NCI-H1436 treated with DMSO at 0.1 percent for 48 hours (cell line): ENCODE data around the gene PTPRO.

Source experiments
- DNase-seq: peaks from one replicate; lab custom pipeline; 2025; lab: John Stamatoyannopoulos, UW

PTPRO gene

DNA sequence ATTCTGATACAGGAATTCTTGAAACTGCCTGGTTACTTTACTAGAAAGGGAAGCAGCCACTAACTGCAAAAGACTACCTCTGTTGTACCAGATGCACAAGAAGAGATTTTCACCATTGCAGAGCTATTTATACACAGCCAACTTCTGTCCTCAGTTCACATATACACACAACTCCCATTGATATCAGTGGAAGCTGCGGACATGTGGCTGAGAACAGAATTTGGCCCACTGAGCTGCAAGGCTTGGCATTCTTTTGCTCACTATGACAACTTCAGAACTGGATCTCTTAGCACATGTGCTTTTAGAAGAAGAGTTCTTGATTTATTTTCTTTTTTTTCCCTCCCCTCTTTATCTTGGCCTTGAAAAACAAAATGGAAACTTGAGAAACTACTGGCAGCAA lies 28.3 kb downstream of the PTPRO start:
- no peak for DNase-seq

DNA sequence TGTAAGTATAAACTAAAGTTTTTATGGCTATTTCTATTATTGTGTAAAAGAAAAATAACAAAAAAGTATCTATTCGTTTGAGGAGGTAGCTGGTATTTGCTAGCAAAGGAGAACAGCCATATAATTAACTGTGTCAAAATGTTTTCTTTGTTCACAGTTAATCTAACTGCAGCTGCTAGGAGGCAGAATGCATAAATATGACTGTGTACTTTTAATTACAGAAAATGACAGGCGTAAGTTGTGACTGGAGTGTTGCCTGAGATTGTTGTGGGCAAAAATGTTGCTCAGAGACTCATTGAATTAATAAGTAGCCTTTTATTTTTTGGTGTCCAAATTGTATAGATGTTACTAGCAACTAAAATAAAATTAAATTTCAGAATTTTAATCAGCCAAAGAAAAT lies 33.5 kb downstream of the PTPRO start:
- no peak for DNase-seq

DNA sequence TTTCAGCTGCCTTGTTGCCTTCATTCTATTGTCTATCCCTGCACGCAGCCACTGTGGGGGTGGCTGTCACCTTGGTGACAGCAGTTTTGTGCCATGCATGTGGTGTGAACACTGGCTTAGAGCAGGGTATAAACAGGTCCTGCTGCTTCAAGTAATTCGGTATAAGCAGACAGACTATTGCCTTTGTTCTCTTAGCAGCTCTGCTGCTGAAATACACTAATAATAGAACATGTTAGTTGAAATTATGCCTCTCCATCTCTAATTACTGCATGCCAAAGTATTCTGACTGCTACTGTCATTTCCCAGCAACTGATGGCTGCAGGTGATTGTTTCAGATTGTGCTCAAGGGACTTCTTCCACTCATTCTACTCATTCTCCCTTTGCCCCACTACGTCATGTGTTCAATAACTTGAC lies 34.6 kb downstream of the PTPRO start:
- DNase-seq, result peak; percentile 80

DNA sequence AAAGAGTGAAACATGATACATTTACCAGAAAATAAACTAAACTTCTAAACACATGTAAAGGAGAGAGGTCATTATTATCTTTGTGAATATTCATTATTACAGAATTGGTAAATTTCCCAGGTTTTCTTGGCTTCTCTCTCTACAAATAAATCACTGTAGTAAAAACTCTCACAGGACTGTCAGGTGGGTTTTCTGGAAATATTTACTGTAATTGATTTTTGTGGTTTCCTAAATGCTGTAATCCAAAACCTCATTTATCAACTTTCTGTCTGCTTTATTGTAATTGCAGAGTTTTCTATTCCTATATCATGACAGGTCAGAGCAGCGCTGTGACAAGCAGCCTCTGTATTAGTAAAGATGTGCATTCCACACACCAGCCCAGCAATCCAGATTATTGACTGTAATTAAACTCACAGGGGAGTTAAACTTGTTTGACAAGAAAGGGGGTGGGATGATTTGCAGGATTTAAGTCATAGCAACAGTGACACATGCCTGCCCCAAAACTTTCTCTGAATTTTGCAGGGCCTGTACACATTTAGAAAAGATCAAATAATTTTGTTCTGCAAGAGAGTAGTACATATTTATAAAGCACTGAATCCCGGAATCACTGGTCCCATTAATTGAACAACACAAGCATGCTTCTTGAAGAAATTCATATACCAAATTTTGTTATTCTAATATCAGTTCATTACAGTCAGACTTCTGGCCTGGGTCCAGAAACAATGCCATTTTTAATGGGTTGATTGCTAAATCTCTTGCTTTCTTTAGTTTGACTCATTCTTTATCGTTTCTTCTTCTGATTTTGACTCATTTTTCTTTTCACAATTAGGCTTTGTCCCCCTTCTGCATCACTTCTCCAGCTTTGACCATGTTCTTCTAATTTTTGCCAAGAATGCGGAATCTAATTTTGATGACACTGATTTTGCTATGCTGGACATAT lies 42.2 kb downstream of the PTPRO start:
- no peak for DNase-seq

DNA sequence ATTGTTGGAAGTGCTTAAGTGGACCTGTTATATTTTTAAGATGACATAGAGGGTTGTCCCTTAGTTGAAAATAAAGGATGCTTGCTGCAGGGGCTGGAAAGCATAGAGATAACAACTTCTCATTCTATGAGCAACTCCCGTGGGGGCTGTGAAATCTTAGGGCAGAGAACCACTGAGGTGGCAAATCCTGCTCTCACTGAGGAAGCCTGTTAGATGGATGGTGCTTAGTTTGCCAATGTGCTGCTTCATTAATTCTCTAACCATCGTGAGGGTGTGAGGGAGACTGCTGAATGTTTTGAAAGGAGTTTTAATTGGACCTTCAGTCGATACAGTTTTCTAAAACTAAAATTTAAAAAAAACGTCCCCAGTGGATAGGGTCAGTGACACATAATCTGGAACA lies 46.5 kb downstream of the PTPRO start:
- no peak for DNase-seq

DNA sequence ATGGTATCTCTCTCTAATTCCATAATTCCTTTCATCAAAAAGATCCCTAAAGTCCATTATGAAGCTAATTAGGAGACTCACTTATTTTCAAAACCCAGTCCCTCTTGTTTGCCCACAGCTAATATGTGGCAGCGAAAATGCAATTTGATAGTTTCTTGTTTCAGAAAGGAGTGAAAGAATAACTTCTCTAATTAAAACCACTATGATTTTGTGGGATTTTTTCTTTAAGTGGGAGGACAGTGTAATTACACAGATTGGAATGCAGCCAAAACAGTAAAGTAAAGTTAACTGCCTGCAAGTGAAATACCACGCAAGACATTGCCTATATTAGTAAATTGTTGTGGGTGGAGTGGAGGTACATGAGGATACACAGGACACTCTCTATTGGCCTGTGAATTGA lies 50.0 kb downstream of the PTPRO start:
- no peak for DNase-seq

DNA sequence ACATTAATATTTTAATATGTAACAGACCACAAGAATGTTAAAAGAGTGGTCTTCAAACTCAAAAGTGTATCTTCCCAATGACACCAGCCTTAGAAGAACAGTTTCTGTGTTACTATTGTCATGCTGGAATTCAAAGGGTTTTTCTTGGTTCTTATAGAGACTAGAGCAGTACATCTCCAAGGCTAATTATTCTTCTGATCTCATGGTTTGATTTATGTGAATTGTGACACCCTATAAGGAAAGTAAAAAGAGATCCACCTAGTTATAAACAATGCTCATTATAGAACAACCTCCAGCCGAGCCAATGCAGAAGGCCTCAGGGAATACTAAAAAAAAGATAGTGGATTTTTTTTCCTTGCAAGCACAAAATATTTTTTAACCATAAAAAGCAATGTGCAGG lies 65.5 kb downstream of the PTPRO start:
- no peak for DNase-seq

DNA sequence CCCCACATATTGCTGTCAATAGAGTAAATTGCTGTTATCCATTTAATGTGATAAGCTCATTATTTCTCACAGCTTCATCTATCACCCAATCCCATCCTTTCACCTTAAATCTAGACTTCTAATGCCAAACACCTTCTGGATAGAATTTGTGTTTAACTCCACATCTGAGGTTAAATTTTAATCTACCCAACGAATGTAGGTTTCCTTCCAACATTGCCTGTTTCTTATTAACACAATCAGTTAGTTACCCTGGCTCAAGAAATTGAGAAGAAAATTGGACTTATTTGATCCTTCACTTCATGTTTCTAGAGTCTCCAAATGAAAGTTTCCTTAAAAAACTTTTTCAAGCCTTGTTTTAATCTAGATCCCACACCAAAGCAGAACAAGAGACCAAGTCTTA lies 67.3 kb downstream of the PTPRO start:
- DNase-seq, result no peak

DNA sequence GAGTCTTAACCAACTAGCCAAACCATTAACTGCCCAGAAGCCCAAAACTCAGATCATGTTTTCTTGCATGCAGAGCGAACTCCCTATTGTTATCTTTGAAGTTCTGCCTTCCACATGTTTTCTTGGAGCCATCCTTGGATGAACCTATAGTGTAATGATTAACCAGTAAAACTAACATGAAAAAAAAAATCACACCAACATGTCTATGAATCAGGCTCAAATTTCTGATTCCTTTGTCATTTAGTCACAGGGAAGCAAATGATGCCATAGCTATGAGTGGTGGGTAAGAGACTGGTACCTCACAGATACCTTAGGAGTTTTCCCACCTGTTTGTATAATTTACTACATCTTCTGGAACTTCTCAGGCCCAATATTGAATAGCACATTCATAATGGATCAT lies 70.7 kb downstream of the PTPRO start:
- no peak for DNase-seq

DNA sequence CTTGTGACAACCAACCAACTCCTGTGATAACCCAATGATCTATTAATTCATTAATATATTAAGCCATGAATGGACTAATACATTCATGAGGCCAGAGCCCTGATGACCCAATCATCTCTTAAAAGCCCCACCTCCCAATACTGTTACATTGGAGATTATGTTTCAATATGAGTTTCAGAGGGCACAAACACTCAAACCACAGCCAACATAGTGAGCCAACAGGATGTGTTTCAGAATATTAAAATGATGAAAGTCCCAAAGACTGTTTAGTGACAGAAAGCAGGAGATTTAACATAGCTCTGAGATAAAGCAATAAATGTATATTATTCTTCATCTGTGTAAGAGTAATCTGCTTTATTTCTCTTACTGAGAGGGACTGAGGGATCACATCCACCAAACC lies 71.7 kb downstream of the PTPRO start:
- DNase-seq, result no peak

DNA sequence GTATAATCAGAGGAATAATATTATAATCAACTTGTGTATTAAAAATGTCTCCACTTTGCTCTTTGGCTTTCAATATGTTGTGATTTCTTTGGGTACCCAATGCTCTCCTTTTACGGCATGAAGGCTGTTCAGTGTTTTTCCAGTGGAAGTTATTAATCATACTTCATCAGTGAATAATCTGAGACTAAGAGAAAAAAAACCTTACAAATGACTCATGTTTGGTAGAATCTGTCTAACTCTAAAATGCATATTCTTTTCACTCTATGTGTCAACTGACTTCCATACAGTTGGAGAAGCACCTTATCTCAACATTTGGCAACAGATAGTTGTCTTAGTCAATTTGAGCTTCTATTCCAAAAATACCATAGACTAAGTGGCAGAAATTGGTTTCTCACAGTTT lies 82.2 kb downstream of the PTPRO start:
- no peak for DNase-seq

DNA sequence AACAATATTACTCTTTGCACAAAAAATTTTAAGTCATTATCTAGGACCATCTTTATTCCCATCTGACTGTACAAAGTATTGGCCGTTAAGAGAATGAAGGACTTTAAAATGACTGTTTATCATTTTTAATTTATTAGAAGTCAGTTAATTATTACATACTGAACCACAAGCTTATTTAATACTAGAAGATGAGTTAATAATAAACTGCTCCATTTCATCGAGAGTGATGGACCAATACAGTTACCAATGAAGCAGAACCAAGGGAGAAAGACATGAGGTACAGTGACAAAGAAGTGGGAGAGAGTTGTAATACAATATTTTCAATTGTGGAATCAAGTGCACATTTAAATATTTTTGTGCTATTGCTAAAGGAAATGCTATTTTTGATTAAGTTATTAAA lies 83.3 kb downstream of the PTPRO start:
- DNase-seq, result no peak

DNA sequence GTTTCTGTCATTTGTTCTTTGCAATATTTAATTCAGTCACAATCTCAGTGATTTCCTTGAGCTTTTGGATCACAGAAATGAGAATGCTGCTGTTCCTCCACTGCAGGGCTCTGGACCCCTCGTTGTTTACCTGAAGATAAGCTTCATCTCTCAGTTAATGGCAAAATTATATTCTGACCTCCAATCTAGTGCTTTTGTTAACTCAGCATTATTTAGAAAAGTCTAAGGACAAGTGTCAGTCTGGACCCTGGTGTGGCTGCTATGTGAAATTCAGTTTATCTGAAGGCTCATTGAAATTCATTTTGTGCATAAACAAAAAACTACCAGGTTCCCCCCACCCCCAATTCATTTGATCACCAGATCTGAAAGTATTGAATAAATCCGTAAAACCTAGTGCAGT lies 84.7 kb downstream of the PTPRO start:
- no peak for DNase-seq

DNA sequence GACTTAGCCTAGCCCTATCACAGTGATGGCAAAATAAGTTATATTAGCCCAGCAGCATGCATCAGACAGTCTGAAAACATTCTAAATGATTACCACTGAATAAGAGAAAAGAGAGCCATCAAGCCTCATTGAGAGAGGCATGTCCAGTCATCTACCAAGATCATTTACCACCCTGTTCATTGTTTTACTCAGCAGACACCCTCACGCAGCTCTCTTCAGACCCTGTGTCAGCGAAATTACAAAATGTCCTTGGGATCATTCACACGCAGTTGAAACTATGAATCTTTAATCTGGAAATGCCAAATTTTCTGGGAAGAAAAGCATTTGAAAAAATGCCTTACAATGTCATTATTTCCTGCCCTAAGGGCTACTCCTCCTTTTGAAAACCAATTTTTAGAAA lies 89.5 kb downstream of the PTPRO start:
- DNase-seq, result no peak

DNA sequence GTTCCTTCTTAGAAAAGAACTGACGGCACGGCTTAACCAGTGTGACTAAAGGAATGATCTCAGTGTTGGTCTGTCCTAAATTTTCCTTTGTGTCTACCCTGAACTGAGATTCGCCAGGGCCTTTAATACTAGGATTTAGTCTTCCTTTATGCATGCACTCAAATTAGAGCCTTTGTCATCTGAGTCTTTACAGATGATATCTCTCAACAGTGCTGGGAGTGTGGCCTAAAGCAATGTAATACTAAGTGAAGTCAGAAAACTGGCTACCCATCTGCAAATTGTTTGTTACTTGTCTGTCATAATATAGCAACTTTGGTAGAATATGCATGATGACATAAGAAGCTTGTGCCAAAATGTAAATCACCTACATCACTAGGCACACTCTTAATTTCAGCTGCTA lies 95.4 kb downstream of the PTPRO start:
- DNase-seq, result no peak

DNA sequence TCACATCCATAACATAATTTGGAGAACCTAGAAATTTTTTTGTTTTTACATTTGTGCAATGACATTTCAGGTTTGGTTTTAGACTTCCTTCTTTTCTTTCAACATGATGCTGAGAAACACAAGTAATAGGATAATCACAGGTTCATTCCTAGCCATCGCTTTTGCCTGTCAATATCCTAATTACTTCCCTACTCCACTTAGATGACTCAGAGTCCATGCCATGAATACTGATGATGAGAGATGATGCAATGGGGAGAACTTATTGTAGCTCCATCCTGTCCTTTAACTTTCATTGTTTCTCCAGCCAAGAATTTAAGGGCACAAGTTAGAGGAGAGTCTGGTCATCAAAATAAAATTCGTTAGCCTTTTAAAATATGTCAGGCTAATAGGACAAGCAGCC lies 101.3 kb downstream of the PTPRO start:
- no peak for DNase-seq

DNA sequence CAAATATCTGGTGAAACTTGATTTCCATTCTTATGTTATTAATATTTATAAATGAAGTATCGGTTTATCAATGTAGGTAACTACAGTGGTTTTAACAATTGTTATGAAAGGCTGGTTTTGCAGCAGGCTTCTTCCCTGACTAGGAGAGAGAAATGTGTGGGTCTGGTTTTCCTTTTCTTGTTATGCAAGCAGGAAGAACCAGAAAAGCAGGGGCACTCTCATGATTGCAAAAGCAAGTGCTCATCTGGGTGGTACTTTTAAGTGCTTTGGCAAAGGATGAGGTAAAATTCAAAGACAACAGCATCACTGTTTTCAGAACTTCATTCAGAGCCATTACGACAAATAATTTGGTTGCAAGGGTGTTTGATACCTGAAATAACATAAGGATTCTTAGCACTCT lies 105.6 kb downstream of the PTPRO start:
- no peak for DNase-seq

DNA sequence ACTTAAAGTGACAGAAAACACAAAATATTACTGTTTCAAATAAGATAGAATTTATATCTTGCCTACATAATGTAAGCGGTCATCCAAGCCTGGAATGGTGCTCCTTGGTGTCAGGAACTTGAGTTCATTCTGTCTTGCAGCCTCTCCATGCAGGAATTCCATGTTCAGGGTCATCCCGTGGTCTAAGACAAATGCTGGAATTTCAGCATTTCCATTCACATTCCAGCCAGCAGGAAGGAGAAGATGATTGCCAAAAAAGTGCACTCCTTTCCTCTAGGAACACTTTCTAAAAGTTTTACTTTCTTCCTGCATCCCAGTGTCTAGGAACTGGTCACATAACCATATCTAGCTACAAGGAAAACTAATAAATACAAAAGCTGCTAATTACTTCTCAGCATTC lies 106.3 kb downstream of the PTPRO start:
- no peak for DNase-seq

DNA sequence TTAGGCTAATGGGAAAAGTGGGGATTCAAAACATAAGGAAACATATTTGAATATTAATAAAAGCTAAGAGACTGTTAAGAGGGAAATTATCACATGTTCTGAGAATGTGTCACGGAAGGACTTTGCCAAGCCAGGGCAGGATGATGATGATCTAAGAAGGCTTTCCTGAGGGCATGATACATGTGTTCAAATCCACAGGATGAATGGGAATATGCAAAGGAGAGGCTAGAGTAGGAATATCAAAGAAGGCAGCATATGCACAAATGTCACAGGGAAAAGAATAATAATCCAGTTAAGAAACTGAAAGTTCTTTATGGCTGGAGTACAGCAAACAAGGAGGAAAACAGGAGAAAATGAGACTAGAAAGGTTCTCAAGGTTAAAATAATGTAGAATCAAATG lies 107.0 kb downstream of the PTPRO start:
- DNase-seq, result no peak

DNA sequence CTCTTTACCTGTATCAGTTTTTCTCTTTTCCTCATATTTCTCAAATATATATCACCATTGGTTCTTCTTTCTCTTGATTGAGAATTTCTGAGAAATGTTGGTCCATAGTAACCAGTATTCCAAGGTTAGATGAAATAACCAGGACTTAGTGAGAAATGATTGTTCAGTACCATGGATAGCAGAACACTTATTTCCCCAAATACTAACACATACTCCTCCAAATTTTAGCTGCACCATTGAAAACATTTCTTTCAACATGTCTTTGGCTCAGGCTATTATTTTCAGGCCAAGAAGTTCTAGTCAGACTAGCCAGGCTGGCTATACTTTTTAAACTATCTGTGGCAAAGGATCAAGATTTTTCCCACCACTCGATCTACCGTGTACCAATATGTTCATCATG lies 113.3 kb downstream of the PTPRO start:
- DNase-seq, result no peak

DNA sequence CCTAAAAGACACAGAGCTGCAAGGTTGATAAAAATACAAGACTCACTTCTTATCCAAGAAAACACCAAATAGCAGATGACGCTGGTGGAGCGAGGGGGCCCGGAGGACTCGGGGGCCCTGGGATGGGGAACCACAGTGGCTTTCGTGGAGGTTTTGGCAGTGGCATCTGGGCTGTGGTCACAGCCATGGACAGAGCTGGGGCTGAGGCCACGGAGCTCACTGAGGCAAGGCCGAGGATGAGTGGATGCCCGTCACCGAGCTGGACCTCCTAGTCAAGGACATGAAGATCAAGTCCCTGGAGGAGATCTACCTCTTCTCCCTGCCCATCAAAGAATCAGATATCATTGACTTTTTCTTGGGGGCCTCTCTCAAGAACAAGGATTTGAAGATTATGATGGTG lies 117.2 kb downstream of the PTPRO start:
- no peak for DNase-seq

DNA sequence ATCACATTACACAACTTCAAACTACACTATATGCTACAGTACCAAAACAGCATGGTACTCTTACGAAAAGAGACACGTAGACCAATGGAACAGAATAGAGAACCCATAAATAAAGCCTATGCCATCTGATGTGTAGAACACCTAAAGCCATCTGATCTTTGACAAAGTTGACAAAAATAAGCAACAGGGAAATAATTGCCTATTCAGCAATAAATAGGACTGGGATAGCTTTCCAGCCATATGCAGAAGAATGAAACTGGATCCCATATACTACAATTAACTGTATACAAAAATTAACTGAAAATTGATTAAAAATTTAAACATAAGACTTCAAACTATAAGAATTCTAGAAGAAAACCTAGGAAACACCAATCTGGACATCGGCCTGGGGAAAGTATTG lies 120.7 kb downstream of the PTPRO start:
- DNase-seq, result no peak

DNA sequence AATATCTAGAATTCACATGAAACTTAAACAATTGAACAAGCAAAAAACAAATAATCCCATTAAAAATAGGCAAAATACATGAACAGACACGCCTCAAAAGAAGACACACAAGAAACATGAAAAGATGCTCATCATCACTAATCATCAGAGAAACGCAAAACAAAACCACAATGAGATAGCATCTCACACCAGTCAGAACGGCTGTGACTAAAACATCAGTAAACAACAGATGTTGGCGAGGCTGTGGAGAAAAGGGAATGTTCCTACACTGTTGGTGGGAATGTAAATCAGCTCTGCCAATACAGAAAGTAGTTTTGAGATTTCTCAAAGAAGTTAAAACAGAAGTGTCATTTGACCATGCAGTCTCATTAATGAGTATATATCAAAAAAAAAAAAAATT lies 121.3 kb downstream of the PTPRO start:
- no peak for DNase-seq

DNA sequence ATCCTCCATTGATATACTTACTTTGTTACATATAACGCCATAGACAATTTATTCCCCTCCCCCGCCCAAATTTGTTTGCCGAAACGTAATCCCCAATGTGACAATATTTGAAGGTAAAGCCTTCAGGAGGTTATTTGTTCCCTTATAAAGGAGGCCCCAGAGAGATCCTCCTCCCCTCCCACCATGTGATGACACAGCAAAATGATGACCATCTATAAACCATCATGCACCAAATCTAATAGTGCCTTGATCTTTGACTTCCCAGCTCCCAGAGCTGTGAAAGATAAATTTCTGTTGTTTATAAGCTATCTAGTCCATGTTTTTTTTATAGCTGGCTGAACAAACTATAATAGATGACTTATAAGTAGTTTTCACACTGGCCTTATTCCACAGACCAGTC lies 122.2 kb downstream of the PTPRO start:
- no peak for DNase-seq
